22Rv1 (cell line): ENCODE results near the gene RASA3.

Experiments
- CTCF ChIP-seq: fragments of 450-650 bp; IDR thresholded peaks from 2 replicates; pipeline ENCODE4 v1.5.1; 2017; ENCODE audit warnings: mild to moderate bottlenecking
- ZFX ChIP-seq: fragments of 450-650 bp; IDR thresholded peaks from 2 replicates; pipeline ENCODE4 v1.6.1; 2017; ENCODE audit warnings: antibody characterized with exemption, borderline replicate concordance

DNA sequence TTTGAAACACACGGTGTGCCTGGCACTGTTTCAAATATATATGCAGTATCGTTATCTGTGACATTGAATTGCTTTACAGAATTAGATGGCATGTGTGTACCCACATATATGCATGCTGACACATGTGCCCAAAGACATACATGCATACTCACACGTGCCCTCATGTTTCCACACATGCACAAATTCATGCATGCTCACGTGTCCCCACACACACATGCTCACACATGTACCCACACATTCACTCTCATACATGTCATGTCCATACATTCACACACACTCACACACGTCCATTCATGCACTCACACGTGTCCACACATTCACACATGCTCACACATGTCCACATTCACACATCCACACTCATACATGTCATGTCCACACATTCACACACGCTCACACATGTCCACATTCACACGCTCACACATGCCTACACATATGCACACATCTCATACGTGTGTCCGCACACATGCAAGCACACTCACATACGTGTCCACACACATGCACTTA is 140.7 kb downstream of the RASA3 start:
- TF ChIP-seq CTCF (no peak), ZFX (no peak)
